Mesothelial cell of epicardium (in vitro differentiated cells): ENCODE measurements around the gene FSCB. TPM values are rescaled to one million over a fixed set of nuclear protein-coding genes. Genes with fewer than 3 reads are reported as not detected.

Source experiments
- DNase-seq, 2 experiments: peaks; one replicate each; pipeline ENCODE4 v3.0.0; 2021; ENCODE audit warnings: low spot score in 2 of 2; ENCODE audit not compliant: unreplicated experiment in 2 of 2
- H3K27ac Mint-ChIP-seq: 2 replicates; pipeline ENCODE4 v1.8.0; 2021; ENCODE audit warnings: mixed read lengths
- H3K27me3 Mint-ChIP-seq: 2 replicates; pipeline ENCODE4 v1.8.0; 2021; ENCODE audit warnings: low read depth, mixed read lengths
- H3K36me3 Mint-ChIP-seq: 2 replicates; pipeline ENCODE4 v1.8.0; 2021; ENCODE audit warnings: mixed read lengths
- H3K4me1 Mint-ChIP-seq: 2 replicates; pipeline ENCODE4 v1.8.0; 2021; ENCODE audit warnings: mixed read lengths
- H3K4me3 Mint-ChIP-seq: 2 replicates; pipeline ENCODE4 v1.8.0; 2021; ENCODE audit warnings: mild to moderate bottlenecking, moderate library complexity, mixed read lengths
- H3K9me3 Mint-ChIP-seq: 2 replicates; pipeline ENCODE4 v1.8.0; 2021; ENCODE audit warnings: mixed read lengths
- CTCF ChIP-seq: fragments of 200-600 bp; sonication (generic); IDR thresholded peaks from one replicate; pipeline ENCODE4 v1.5.0; 2021; ENCODE audit warnings: antibody characterized with exemption; ENCODE audit not compliant: unreplicated experiment
- total RNA-seq: library from RNA; stranded (reverse); gene quantifications from 3 replicates; pipeline ENCODE4 v1.2.1, GENCODE V29; 2021

FSCB gene
- total RNA-seq, 1 donor from 2014 or later = not detected

GRCh38 chr14:44461811-44462210 lies 45.3 kb downstream of the FSCB start:
- no peak overlapping the region for H3K4me3 Mint-ChIP-seq
- peaks cover 26% of the 10 kb centered on the region for H3K9me3 Mint-ChIP-seq
- H3K36me3 Mint-ChIP-seq = peaks cover 3% of the 10 kb centered on the region
- no peak for DNase-seq
- no peak overlapping the region for H3K27ac Mint-ChIP-seq
- no peaks in the 10 kb centered on the region for H3K27me3 Mint-ChIP-seq
- TF ChIP-seq CTCF = no peak
- H3K4me1 Mint-ChIP-seq = peaks cover 7% of the 10 kb centered on the region
